NCI-H2196 treated with DMSO at 0.1 percent for 48 hours (cell line): ENCODE results near the gene AP3S2.

Experiments
- DNase-seq: peaks from one replicate; lab custom pipeline; 2025; ENCODE audit not compliant: unreplicated experiment; lab: John Stamatoyannopoulos, UW

AP3S2 gene

DNA sequence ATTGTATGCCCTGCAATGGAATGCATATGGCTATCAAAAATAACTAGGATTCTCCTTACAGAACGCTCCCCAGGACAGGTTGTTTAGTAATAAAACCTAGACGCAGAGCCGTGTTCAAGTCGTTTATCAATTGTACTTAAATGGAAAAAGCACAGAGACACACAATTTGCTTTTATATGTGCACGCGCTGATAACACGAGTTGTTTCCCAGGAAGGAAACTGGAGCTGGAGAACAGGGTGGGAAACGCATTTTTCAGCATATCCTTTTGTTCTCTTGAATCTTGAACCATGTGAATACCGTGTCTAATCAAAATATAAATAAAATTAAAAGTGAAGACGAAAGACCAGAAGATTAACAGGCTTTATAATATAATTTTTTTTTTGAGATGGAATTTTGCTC, 75.5 kb downstream of the AP3S2 start:
- no peak for DNase-seq

DNA sequence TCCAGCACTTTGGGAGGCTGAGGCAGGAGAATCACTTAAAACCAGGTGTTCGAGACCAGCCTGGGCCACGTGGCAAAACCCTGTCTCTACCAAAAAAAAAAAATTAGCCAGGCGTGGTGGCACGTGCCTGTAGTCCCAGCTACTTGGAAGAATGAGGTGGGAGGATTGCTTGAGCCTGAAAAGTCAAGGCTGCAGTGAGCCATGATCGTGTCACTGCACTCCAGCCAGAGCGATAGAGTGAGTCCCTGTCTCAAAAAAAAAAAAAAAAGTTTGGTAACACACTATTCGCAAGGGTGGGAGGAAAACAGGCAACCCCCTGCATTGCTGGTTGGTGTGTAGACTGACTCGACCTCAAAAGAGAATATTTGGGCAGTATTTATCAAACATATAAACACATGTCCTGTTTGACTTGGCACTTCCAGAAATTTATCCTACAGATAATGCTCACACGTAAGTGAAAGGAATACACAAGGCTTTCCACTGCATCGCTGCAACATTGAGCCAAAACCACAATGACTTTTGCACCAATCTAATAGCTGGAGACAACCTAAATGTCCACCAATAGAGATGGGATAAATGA, 76.0 kb downstream of the AP3S2 start:
- no peak for DNase-seq

DNA sequence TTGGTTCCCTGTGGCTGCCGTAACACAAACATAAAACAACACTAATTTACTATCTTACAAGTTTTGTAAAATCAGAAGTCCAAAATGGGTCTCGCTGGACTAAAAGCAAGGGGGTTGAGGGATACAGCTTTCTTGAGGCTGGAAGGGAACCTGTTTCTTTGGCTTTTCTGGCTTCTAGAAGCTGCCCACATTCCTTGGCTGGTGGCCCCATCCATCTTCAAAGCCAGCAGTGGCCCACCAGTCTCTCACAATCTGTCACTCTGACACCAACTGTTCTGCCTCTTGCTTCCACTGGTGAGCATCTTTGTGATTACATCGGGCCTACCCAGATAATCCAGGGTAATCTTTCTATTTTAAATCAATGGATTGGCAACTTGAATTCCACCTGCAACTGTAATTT, 78.0 kb downstream of the AP3S2 start:
- DNase-seq, result no peak

DNA sequence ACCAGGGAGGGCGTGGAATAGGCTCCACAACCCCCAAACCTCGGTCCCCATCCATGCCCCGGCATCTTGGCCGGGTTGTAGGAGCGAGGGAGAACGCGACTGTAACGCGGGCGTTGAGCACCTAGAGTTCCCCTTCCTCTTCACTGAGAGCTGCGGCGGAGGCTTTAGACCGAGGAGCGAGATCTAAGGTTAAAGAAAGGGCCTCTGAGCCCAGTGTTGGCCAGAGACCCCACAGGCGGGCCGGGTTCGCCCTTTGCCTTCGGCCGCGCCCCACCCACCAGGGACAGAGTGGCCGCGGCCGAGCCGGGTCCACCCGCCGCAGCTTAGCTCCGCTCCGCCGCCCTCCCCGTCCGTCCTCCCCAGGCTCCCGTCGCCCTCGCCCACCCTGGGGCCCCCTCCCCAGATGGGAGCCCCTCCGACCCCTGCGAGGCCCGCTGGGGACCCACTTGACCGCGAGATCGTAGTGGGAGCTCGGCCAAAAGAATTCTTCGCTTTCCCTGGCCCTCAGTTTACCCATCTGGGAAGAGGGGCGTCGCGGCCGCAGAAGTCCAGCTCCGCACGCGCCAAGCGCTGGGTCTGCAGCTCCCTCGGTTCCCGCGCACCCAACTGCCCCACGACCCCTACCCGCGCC, 79.6 kb downstream of the AP3S2 start:
- DNase-seq, result no peak

DNA sequence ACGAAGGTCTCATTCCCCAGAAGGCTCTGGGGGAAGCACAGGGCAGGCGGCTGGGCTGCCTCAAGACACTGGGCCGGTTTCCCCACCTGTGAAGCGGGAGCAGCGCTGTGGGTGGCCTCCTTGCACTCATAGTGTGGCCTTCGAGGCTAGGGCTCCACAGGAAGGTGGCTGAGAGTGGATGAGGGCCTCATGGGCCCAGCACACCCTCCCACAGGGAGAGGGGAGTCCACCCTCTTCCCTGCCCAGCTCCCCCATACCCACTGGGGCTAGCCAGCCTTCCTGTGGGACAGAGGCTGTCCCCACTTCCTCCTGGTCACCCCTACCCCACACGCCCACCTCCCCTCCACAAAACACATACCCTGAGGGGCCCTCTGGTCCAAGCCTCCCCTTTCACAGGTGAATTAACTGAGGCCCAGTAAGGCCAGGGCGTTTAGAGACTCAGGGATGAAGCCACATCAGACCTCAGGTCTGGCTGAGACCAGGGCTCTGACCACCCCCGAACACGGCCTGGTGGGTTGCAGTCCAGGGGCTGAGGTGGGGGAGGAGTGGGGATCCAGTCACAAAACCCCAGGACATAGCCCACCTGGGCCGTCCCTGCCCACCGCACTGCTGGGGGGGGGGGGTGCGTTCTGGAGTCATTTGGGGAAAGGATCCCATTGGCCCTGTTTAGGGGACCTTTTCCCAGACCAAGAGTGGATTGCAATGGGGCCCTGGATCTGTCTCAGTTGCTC, 80.2 kb downstream of the AP3S2 start:
- DNase-seq, result no peak

- DNase-seq, result no peak
Observed at GRCh38 chr15:89812847-89813320, 80.9 kb downstream of the AP3S2 start.

- DNase-seq, result no peak
Observed at GRCh38 chr15:89812011-89812846, 81.6 kb downstream of the AP3S2 start.

DNA sequence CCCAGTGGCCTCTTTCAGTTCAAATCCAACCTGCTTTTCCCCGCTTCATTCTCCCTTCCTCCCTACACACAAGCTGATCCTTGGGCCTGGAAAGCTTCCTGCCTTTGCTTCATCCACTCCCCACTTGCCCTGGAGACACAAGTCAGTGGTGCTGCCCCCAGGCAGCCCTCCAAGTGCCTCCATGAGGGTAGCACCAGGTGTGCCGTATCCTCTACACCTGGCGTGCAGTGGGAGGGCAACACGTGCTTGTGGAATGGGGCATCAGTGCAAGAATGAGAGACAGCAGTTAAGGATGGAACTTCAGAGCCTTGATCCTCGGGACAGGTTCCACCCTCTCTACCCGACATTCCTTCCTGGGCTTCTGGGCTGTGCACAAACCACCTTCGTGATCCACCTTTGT, 83.0 kb downstream of the AP3S2 start:
- no peak for DNase-seq

GRCh38 chr15:89809787-89810148, 84.0 kb downstream of the AP3S2 start:
- no peak for DNase-seq

GRCh38 chr15:89809093-89809786, 84.6 kb downstream of the AP3S2 start:
- no peak for DNase-seq

DNA sequence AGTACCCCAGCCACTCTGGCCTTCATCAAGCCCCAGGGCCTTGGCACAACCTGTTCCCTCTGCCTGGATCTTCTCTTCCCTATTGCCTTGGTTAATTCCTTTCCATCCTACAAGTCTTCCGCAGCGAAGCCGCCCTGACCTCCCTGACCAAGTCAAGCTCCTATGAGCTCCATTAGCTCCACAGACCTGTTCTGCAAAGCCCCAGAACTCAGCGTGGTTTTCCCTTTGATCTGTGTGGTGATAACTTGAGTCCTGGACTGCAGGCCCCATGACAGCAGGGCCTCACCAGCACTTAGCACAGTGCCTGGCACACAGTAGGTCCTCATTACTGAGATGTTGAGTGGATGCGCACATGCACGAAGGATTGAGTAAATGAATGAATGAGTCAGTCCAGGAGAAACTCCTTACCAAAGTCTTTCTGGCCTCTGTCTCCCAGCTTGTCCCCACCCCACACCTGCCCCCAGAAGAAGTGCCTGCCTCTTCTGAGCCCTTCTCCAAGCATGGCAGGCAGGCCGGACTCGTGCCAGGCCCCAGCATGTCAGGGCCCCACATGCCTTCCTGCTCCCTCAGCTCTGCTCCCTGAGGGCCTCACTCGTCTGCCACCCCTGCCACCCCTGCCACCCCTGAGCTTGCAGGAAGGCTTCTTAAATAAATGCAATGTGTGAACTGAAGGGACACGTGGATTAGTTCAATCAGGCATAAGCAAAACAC, 85.5 kb downstream of the AP3S2 start:
- no peak for DNase-seq

DNA sequence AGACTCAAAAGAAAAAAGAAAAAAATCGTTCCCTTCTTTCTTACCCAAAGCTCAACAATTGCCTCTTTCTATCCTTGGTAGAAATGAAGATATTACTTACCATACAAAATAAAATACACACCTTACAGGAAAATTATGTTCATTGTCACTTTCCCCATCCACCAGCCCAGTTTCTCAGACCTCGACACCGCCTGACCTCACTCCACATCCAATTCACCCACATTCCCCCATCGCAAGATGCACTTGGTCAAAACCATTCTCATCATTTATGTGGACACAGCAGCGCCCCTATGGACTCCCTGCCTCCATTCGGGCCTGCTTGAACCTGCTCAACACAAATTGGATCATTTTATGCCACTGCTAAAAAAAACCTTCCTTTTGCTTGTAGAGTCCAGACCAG, 86.1 kb downstream of the AP3S2 start:
- no peak for DNase-seq

- no peak for DNase-seq
Observed at GRCh38 chr15:89806559-89807550, 86.9 kb downstream of the AP3S2 start.

DNA sequence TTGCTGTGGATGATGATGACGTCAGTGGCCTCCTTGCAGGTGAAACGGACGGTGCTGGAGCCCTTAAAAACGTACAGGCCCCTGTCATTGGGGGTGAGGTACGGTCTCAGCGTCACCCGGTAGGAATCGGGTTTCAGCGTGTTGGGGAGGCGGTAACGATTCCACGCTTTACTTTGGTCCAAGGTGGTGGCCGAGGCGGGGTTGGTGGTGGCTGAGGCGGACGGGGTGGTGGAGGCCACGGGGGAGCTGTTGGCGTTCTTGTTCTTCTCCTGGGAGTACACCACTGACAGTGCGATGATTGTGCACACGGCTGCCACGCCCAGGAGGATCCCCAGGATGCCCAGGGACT, 87.6 kb downstream of the AP3S2 start:
- DNase-seq, result no peak

DNA sequence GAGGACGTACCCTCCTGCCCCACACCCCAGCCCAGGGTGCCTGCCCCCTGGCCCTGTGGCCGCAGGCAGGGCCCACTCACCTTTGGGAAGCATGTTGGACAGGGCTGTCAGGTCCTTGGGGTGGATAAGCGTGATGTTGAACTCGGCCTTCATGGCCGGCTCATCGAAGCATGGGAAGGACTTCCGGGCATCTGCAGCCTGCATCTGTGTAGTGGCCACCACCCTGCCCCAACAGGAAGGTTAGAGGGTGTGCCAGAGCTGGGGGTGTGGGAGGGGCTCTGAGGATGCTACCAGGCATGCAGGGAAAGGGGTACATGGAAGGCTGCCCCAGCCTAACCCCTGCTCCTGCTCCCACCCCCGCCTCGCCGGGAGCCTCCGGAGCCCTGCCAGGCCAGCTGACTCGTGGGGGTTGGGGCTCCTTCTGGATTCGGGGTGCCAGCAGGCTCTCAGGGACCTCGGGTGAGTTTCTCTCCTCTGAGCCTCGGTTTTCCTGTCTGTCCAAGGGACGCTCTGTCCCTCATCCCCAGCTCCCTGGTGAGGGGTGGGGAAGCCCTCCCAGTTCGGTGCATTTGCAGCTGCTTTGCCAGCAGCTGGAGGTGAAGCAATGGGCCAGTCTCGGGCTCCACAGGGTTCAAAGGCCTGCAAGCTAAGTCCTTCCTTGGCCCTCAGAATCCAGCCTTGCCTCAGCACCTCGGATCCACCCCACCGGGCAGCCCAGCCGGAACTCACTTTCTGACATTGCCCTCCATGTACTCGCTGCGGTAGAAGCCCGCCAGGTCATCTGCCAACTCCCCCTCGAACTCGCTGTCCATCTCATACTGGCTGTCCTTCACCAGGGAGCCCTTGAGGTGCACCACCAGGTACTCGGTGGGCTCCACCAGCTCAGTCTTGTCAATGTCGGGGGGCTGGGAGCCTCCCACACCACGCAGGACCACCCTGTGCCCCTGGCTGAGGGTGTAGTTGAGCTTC, 88.3 kb downstream of the AP3S2 start:
- DNase-seq, result no peak

DNA sequence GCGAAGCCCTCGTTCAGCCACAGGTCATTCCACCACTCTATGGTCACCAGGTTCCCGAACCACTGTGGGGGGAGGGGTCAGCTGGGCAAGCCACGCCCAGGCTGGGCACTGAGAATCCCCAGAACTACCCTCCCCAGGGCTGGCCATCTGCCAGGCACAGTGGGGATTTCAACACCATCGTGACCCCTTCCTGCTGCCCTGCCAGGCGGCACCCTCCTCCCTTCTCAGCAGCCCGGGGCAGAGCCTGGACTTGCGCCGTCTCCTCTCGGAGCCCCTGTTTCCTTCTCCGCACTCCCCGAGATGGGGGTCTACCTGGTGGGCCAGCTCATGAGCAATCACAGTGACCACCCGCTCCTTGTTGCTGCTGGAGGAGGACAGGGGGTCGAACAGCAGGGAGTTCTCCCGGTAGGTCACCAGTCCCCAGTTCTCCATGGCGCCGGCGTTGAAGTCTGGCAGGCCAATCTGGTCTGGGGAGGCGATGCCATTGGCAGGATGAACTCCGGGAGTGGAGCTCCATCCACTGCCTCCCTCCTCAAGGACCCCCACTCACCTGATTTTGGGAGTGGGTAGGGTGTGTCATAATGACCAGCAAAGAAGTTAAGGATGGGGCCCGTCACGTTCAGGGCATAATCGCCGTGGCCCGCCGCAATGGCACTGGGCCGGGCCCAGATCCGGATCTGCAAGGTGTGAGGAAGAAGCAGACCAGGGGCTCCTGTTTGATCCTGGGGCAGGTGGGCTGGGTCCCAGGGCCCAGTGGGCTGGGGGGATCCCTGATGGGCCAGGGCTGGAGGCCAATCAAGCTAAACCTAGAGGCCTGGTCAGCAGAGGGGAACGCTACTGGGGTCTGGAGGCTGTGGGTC, 89.6 kb downstream of the AP3S2 start:
- DNase-seq, result no peak
